Aorta (tissue), 5 donors: ENCODE results near the gene HEG1. TPM values are rescaled to one million over a fixed set of nuclear protein-coding genes. Genes with fewer than 3 reads are reported as not detected.

Experiments used
- ATAC-seq: fragments of 200-7000 bp; cut with Tn5 transposase; one replicate; pipeline ENCODE4 v1.9.1; 2022; ENCODE audit warnings: moderate library complexity; ENCODE audit not compliant: low FRiP score
- DNase-seq, 2 donors: peaks; one replicate each; pipeline ENCODE4 v3.0.0-alpha.2; 2020
- H3K27ac ChIP-seq, 2 donors: one replicate each; pipeline ENCODE4 v1.5.1; 2013; ENCODE audit warnings: low read length in 2 of 2, mild to moderate bottlenecking in 2 of 2, moderate library complexity in 2 of 2, control low read depth in 1 of 2, inconsistent platforms in 1 of 2, low read depth in 1 of 2
- H3K27me3 ChIP-seq, 2 donors: one replicate each; pipeline ENCODE4 v1.6.1; 2013; ENCODE audit warnings: control low read depth in 1 of 2, low read length in 1 of 2, mild to moderate bottlenecking in 1 of 2, moderate library complexity in 1 of 2; ENCODE audit not compliant: insufficient read depth in 2 of 2, control insufficient read depth in 1 of 2
- H3K36me3 ChIP-seq, 2 donors: one replicate each; pipeline ENCODE4 v1.6.1; 2013; ENCODE audit warnings: control low read depth in 1 of 2, low read length in 1 of 2, mild to moderate bottlenecking in 1 of 2; ENCODE audit not compliant: insufficient read depth in 2 of 2, control insufficient read depth in 1 of 2
- H3K4me1 ChIP-seq, 2 donors: one replicate each; pipeline ENCODE4 v1.6.1; 2013; ENCODE audit warnings: low read length in 2 of 2, control low read depth in 1 of 2, mild to moderate bottlenecking in 1 of 2, moderate library complexity in 1 of 2; ENCODE audit not compliant: insufficient read depth in 2 of 2, control insufficient read depth in 1 of 2
- H3K4me3 ChIP-seq, 2 donors: one replicate each; pipeline ENCODE4 v1.5.1; 2013; ENCODE audit warnings: low read length in 2 of 2, control low read depth in 1 of 2, mild to moderate bottlenecking in 1 of 2
- H3K9me3 ChIP-seq: one replicate; pipeline ENCODE4 v1.6.1; 2013; ENCODE audit warnings: mild to moderate bottlenecking, low read length; ENCODE audit not compliant: control insufficient read depth
- WGBS, 2 donors: extraction: QIAGEN DNeasy Blood & Tissue Kit; methylation state at CpG; one replicate each; pipeline ENCODE4 v1.1.7; 2013; 5-methylcytosine and 5-hydroxymethylcytosine counted together
- intact Hi-C, 2 donors: fragments of 100-400 bp; cut with DNase I; formaldehyde crosslinking; loops; one replicate each; pipeline versions ENCODE4 v1.14.2 to v1.15.0; 2022
- polyA plus RNA-seq, 2 donors: library from polyadenylated mRNA; stranded (reverse); fragments of 200-250 nt; gene quantifications; one replicate each; pipeline ENCODE4 v1.2.3, GENCODE V29; 2013
- total RNA-seq, 2 donors: library from RNA; stranded (reverse); fragmentation: NEBNext Ultra II Directional; extraction: Animal tissue kit (Norgen Biotek cat#: 25700); gene quantifications; one replicate each; pipeline ENCODE4 v1.2.1, GENCODE V29; 2021
- donor health status: healthy with polysubstance abuse.
- donor health status: Bipolar disorder and iron deficiency.
- donor health status: DM: no; HTN: no; CAD: no.
- donor health status: DM: no; HTN: no; CAD: no.
- donor health status: DM: yes; HTN: yes; CAD: no.

HEG1 gene
- total and polyA plus RNA-seq, 4 donors, result 4.9 to 204 (median 55.7) TPM

- intact Hi-C loops, result no loop called here
- no peak for ATAC-seq
- no peaks in the 10 kb centered on the region for H3K27me3 ChIP-seq
- H3K36me3 ChIP-seq, result peaks cover 0 to 2% of the 10 kb centered on the region in 2 donors
- WGBS, 2 donors, result 25 to 33% methylated on average over 5 of the region's 5 CpGs
- no peaks in the 10 kb centered on the region for H3K9me3 ChIP-seq
- DNase-seq, result no peak
- H3K27ac ChIP-seq, result no peak overlapping the region
- H3K4me1 ChIP-seq, result no peaks in the 10 kb centered on the region
- no peak overlapping the region for H3K4me3 ChIP-seq
Measured at GRCh38 chr3:124981472-124981871, 74.3 kb downstream of the HEG1 start.

DNA sequence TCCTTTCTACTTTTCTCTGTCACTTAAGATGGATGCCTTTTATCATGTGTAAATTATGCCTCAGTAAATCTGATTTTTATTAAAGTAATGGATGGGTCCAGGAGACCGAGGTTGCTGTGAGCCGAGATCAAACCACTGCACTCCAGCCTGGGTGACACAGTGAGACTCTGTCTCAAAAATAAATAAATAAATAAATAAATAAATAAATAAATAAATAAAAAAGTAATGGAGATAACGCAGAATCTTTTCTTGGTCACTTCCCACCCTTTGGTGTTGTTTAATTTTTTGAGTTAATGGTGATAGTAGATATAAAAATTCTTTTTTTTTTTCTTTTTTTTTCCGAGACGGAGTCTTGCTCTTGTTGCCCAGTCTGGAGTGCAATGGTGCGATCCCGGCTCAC, 77.2 kb downstream of the HEG1 start:
- Histone ChIP-seq H3K36me3 (peaks cover 4 to 7% of the 10 kb centered on the region in 2 donors), H3K27me3 (no peaks in the 10 kb centered on the region), H3K27ac (no peak overlapping the region), H3K9me3 (no peaks in the 10 kb centered on the region), H3K4me3 (no peak overlapping the region), H3K4me1 (no peaks in the 10 kb centered on the region)
- no peak for DNase-seq
- no peak for ATAC-seq
- intact Hi-C loops, result no loop called here
- WGBS, 2 donors, result 95 to 97% methylated on average over 7 of the region's 7 CpGs

DNA sequence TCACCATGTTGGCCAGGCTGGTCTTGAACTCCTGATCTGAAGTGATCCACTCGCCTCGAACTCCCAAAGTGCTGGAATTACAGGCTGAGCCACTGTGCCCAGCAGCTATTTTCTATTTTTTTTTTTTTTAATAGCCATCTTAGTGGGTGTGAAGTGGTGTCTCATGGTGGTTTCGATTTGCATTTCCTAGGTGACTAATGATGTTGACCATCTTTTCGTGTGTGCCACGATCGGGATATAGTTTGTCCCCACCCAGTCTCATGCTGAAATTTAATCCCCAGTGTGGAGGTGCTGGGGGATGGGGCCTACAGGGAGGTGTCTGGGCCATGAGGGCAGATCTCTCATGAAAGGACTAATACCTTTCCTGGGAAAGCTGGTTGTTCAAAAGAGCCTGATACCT, 79.4 kb downstream of the HEG1 start:
- H3K4me1 ChIP-seq, result no peaks in the 10 kb centered on the region
- H3K9me3 ChIP-seq, result no peaks in the 10 kb centered on the region
- DNase-seq (no peak), ATAC-seq (no peak)
- intact Hi-C loops, result no loop called here
- no peak overlapping the region for H3K27ac ChIP-seq
- peaks cover 4 to 7% of the 10 kb centered on the region in 2 donors for H3K36me3 ChIP-seq
- H3K4me3 ChIP-seq, result no peak overlapping the region
- 93 to 95% methylated on average over 6 of the region's 6 CpGs for WGBS, 2 donors
- no peaks in the 10 kb centered on the region for H3K27me3 ChIP-seq

GRCh38 chr3:124974691-124975090, 81.1 kb downstream of the HEG1 start:
- Histone ChIP-seq H3K4me1 (no peaks in the 10 kb centered on the region), H3K4me3 (no peak overlapping the region), H3K27me3 (no peaks in the 10 kb centered on the region), H3K9me3 (no peaks in the 10 kb centered on the region), H3K27ac (no peak overlapping the region), H3K36me3 (peaks cover 4 to 7% of the 10 kb centered on the region in 2 donors)
- DNase-seq (no peak), ATAC-seq (no peak)
- WGBS, 2 donors, result 96 to 98% methylated on average over 2 of the region's 2 CpGs
- intact Hi-C loops, result no loop called here

DNA sequence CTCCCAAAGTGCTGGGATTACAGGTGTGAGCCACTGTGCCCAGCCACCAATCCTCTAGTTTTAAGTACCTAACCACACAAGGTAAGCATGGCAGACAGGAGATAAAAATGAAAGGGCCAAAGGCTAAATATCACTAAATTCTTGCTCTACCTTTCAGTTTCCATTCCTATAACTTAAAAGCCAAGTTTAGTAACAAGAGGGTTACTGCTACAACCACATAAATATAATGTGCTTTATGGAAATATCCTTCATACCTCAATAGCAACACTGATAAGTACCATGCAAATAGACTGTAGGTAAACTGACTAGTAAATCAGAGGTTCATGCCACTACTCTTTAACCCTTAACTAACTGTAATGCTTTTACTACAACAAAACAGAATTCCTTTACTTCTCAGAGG, 82.5 kb downstream of the HEG1 start:
- ATAC-seq (no peak), DNase-seq (no peak)
- no peaks in the 10 kb centered on the region for H3K27me3 ChIP-seq
- H3K27ac ChIP-seq, result no peak overlapping the region
- H3K36me3 ChIP-seq, result peaks cover 4 to 7% of the 10 kb centered on the region in 2 donors
- intact Hi-C loops, result no loop called here
- no peaks in the 10 kb centered on the region for H3K9me3 ChIP-seq
- H3K4me3 ChIP-seq, result no peak overlapping the region
- H3K4me1 ChIP-seq, result no peaks in the 10 kb centered on the region

DNA sequence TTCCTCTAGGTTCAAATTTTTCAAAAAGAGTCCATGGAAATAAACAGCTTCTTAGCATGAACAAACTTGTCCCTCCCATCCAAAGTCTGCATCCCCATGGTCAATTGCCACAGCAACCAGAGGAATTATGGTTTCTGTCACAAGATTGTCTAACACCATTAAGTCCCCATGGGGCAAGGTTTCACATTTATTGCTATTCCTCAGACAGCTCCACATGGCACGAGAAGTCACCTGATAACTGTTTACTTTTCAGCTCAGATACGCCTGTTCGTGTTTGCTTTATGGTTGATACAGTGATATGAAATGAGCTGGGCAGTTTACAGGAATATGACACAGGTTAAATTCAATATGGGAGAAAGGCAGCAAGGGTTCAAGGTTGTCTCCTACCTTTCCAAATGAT, 83.3 kb downstream of the HEG1 start:
- Histone ChIP-seq H3K4me3 (no peak overlapping the region), H3K27me3 (no peaks in the 10 kb centered on the region), H3K9me3 (no peaks in the 10 kb centered on the region), H3K27ac (no peak overlapping the region), H3K36me3 (peaks cover 4 to 7% of the 10 kb centered on the region in 2 donors), H3K4me1 (no peaks in the 10 kb centered on the region)
- ATAC-seq (no peak), DNase-seq (no peak)
- intact Hi-C loops, result no loop called here
- 76 to 78% methylated on average over 3 of the region's 3 CpGs for WGBS, 2 donors

DNA sequence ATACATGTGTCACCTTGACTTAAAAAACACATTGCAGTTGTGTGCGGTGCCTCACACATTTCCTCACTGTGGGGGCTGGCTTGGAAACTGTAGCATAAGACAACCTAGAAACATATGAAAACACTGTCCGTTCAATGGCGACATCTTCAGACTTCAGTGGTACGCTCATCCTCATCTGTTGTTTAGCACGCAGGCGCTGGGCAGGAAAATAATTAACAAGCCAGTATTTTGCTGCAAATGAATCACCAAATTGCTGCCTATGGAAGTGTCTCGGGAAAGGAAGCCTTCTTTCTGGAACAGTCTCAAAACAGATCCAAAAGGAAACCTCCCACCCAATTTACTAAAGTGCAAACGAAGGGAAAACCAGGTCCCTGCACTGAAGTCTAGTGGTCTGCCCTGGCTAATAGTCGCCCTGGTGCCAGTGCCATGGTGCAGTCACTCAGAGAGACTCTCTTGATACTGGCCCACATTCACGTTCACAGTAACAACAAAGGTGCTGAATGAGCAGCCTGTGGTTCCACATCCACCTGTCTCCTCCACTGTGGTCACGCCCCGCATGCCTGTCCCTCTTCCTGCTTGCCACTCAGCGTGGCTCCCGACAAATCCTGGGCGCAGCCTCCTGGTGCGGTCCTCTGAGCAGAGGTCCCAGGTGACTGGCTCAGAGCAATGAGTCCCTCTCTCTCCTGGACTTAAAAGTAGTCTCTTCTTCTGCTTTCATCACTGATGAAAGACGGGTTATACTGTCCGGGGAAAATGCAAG, 85.7 kb downstream of the HEG1 start:
- Histone ChIP-seq H3K4me3 (no peak overlapping the region), H3K9me3 (no peaks in the 10 kb centered on the region), H3K36me3 (peaks cover 4 to 7% of the 10 kb centered on the region in 2 donors), H3K4me1 (no peaks in the 10 kb centered on the region), H3K27me3 (no peaks in the 10 kb centered on the region), H3K27ac (no peak overlapping the region)
- no peak for ATAC-seq
- intact Hi-C loops, result no loop called here
- 92 to 93% methylated on average over 18 of the region's 18 CpGs for WGBS, 2 donors
- no peak for DNase-seq

- no peak overlapping the region for H3K27ac ChIP-seq
Measured at GRCh38 chr3:124969190-124969589, 86.6 kb downstream of the HEG1 start.

GRCh38 chr3:124967964-124968363, 87.8 kb downstream of the HEG1 start:
- DNase-seq (no peak), ATAC-seq (peak; percentile 23)
- 86 to 89% methylated on average over 10 of the region's 10 CpGs for WGBS, 2 donors
- Histone ChIP-seq H3K9me3 (no peaks in the 10 kb centered on the region), H3K36me3 (no peaks in the 10 kb centered on the region), H3K4me3 (no peak overlapping the region), H3K4me1 (no peaks in the 10 kb centered on the region), H3K27ac (no peak overlapping the region), H3K27me3 (no peaks in the 10 kb centered on the region)
- intact Hi-C loops, result no loop called here

More at GRCh38 chr3:124969190-124969589, 86.6 kb downstream of the HEG1 start:
- ATAC-seq, result no peak
- DNase-seq, result no peak
- no peak overlapping the region for H3K4me3 ChIP-seq
- WGBS, 2 donors, result 86 to 88% methylated on average over 8 of the region's 8 CpGs
- H3K27me3 ChIP-seq, result no peaks in the 10 kb centered on the region
- H3K9me3 ChIP-seq, result no peaks in the 10 kb centered on the region
- H3K36me3 ChIP-seq, result peaks cover 0 to 4% of the 10 kb centered on the region in 2 donors
- intact Hi-C loops, result no loop called here
- H3K4me1 ChIP-seq, result no peaks in the 10 kb centered on the region
